Calu3 (cell line): ENCODE results near the gene RET. TPM values are rescaled to one million over a fixed set of nuclear protein-coding genes. Genes with fewer than 3 reads are reported as not detected.

ENCODE experiments used
- BruUV-seq: library from RNA; stranded (reverse); fragments of 400-500 nt; replicated peaks from 2 replicates; lab custom pipeline; 2021; lab: Mats Ljungman, UMichigan
- CTCF ChIA-PET: fragments of 300-600 bp; sonication (Branson Sonifier 250); formaldehyde crosslinking; loops from one replicate; lab custom pipeline; 2022; ENCODE audit warnings: antibody characterized with exemption; lab: Charles Lee
- DNase-seq: peaks from one replicate; pipeline ENCODE4 v3.0.0; 2022
- H3K27ac Mint-ChIP-seq: one replicate; pipeline ENCODE4 v1.8.0; 2022; ENCODE audit warnings: mixed read lengths; ENCODE audit not compliant: unreplicated experiment
- H3K27me3 Mint-ChIP-seq: one replicate; pipeline ENCODE4 v1.8.0; 2022; ENCODE audit warnings: mixed read lengths; ENCODE audit not compliant: unreplicated experiment
- H3K36me3 Mint-ChIP-seq: one replicate; pipeline ENCODE4 v1.8.0; 2022; ENCODE audit warnings: mild to moderate bottlenecking, moderate library complexity, mixed read lengths; ENCODE audit not compliant: insufficient read depth, unreplicated experiment
- H3K4me1 Mint-ChIP-seq: one replicate; pipeline ENCODE4 v1.8.0; 2022; ENCODE audit warnings: mild to moderate bottlenecking, low read depth, mixed read lengths; ENCODE audit not compliant: unreplicated experiment
- H3K4me3 Mint-ChIP-seq: one replicate; pipeline ENCODE4 v1.8.0; 2022; ENCODE audit warnings: mild to moderate bottlenecking, low read depth, moderate library complexity, mixed read lengths; ENCODE audit not compliant: unreplicated experiment
- H3K9me3 Mint-ChIP-seq: one replicate; pipeline ENCODE4 v1.8.0; 2022; ENCODE audit warnings: low read depth, mixed read lengths; ENCODE audit not compliant: unreplicated experiment
- intact Hi-C: fragments of 100-400 bp; cut with micrococcal nuclease; formaldehyde crosslinking; loops from one replicate; pipeline ENCODE4 v1.10.0; 2022; ENCODE audit not compliant: unreplicated experiment
- total RNA-seq: library from RNA; stranded (reverse); gene quantifications from 2 replicates; pipeline ENCODE4 v1.2.3, GENCODE V29; 2022
- TF ChIP-seq, protein P1 (sequence below): fragments of 200-600 bp; IDR thresholded peaks from one replicate; pipeline ENCODE4 v1.8.0; 2022; ENCODE audit warnings: antibody characterized with exemption; ENCODE audit not compliant: unreplicated experiment

Gene RET
- total RNA-seq, 1 experiment from 2014 or later: not detected

DNA sequence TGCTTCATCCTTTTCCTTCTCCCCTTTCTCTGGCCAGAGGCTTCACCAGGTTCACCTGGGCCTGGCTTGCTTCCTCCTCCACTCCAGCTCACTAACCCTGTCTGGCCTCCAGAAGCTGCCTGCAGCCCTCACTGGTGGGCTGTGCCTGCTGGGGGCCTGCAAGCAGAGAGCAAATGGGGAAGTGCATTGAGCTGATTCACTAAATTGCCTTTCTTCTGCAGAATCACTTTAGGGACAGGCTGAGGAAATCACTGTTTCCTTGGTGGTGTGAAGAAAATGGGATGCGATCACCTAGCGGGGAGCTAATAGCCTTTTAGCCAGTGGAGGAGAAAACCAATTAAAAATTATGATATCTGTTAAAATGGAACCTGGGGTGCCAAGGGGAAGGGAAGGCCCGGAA is 3.0 kb downstream of the RET start:
- DNase-seq: no peak
- H3K27me3 Mint-ChIP-seq: peaks cover 90% of the 10 kb centered on the region
- H3K4me3 Mint-ChIP-seq: no peak overlapping the region
- H3K36me3 Mint-ChIP-seq: peaks cover 5% of the 10 kb centered on the region
- TF ChIP-seq, protein P1, sequence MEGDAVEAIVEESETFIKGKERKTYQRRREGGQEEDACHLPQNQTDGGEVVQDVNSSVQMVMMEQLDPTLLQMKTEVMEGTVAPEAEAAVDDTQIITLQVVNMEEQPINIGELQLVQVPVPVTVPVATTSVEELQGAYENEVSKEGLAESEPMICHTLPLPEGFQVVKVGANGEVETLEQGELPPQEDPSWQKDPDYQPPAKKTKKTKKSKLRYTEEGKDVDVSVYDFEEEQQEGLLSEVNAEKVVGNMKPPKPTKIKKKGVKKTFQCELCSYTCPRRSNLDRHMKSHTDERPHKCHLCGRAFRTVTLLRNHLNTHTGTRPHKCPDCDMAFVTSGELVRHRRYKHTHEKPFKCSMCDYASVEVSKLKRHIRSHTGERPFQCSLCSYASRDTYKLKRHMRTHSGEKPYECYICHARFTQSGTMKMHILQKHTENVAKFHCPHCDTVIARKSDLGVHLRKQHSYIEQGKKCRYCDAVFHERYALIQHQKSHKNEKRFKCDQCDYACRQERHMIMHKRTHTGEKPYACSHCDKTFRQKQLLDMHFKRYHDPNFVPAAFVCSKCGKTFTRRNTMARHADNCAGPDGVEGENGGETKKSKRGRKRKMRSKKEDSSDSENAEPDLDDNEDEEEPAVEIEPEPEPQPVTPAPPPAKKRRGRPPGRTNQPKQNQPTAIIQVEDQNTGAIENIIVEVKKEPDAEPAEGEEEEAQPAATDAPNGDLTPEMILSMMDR: no peak
- H3K9me3 Mint-ChIP-seq: no peaks in the 10 kb centered on the region
- CTCF ChIA-PET: no interaction called here
- no peak overlapping the region for H3K27ac Mint-ChIP-seq
- no peaks in the 10 kb centered on the region for H3K4me1 Mint-ChIP-seq
- intact Hi-C loops: loop anchor here (5.0 kb wide), 2 partner anchors 53 to 208 kb away; no protein-coding TSS in a partner anchor
- BruUV-seq: no TSS peak

DNA sequence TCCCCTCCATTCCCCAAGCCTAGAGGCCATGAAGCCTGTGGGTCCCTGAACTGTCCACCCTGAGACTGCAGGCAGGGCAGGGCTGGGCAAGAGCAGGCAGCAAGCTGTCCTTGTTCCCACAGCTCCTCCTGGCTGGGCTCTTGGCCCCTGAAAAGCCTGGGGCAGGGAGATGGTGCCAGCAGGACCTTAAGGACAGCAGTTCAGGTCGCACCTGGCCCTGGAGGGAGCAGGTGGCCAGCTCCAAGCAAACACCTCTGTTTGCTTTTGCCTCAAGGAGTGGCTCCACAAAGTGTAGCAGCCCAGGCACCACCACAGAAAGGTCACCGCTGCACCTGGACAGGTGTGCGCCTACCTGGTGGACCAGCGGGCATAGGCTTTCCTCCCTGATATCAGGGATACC is 5.2 kb downstream of the RET start:
- CTCF ChIA-PET: interaction anchor here (1.2 kb wide), 1 partner anchor 10 kb away, joined by 4 read pairs; no protein-coding TSS in a partner anchor
- H3K9me3 Mint-ChIP-seq: no peaks in the 10 kb centered on the region
- H3K27me3 Mint-ChIP-seq: peaks cover 94% of the 10 kb centered on the region
- BruUV-seq: no TSS peak
- intact Hi-C loops: no loop called here
- H3K36me3 Mint-ChIP-seq: no peaks in the 10 kb centered on the region
- H3K27ac Mint-ChIP-seq: no peak overlapping the region
- H3K4me3 Mint-ChIP-seq: no peak overlapping the region
- DNase-seq: no peak
- H3K4me1 Mint-ChIP-seq: no peaks in the 10 kb centered on the region
- TF ChIP-seq, protein P1: no peak

DNA sequence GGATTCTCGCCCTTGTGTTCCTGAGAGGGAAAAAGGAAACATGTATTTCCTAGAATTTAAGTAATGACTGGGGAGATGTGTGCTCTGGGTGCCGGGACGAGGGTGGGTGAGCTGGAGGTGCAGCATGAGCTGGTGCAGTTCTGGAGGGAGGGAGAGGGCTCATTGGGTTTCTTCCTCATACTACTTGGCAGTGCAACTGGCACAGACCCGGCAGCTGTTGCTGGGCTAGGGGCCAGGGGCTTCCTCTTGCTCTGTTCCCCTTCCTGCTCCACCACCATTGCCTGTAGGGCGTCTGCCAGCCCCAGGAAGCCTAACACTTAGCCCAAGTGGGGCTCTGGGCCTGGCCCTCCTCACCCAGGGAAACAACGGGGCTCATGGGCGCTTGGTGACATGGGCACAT is 5.9 kb downstream of the RET start:
- no peak for DNase-seq
- Mint-ChIP-seq H3K4me1 (no peaks in the 10 kb centered on the region), H3K4me3 (no peak overlapping the region), H3K27me3 (peaks cover 98% of the 10 kb centered on the region), H3K9me3 (no peaks in the 10 kb centered on the region), H3K27ac (no peak overlapping the region), H3K36me3 (no peaks in the 10 kb centered on the region)
- TF ChIP-seq, protein P1: no peak
- BruUV-seq: no TSS peak
- intact Hi-C loops: no loop called here
- CTCF ChIA-PET: interaction anchor here (1.2 kb wide), 1 partner anchor 11 kb away, joined by 4 read pairs; no protein-coding TSS in a partner anchor

DNA sequence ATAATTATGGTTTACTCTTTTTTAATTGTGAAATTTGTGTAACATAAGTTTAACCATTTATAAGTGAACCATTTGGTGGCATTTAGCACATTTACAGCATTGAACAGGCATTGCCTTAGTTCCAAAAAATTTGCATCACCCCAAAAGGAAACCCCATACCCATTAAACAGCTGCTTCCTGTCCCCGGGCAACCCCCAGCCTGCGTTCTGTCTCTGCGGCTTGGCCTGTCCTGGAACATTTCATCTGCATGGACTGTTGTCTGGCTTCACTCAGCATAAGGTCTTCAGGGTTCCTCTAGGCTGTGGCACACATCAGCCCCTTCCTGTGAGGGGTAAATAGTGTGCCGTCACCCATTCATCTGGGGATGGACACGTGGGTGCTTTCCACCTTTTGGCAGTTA is 6.9 kb downstream of the RET start:
- no peaks in the 10 kb centered on the region for H3K36me3 Mint-ChIP-seq
- H3K27ac Mint-ChIP-seq: no peak overlapping the region
- no peaks in the 10 kb centered on the region for H3K4me1 Mint-ChIP-seq
- CTCF ChIA-PET: no interaction called here
- no peak overlapping the region for H3K4me3 Mint-ChIP-seq
- intact Hi-C loops: no loop called here
- H3K9me3 Mint-ChIP-seq: no peaks in the 10 kb centered on the region
- peaks cover 98% of the 10 kb centered on the region for H3K27me3 Mint-ChIP-seq
- TF ChIP-seq, protein P1: no peak
- no peak for DNase-seq
- BruUV-seq: no TSS peak
